RPMI7951 (cell line): ENCODE data around the gene VBP1. TPM values are rescaled to one million over a fixed set of nuclear protein-coding genes. Genes with fewer than 3 reads are reported as not detected.
"Not testable (repeated sequence)": the region's sequence is repeated elsewhere in the genome, so short reads cannot be mapped to it uniquely, and the experiment has no call there.

Source experiments
- DNase-seq: peaks from one replicate; pipeline ENCODE4 v3.0.0-alpha.2; 2012; ENCODE audit warnings: low read depth
- total RNA-seq: library from RNA; depleted of rRNA; stranded (reverse); fragments of >200 nt; shearing (Covaris generic); gene quantifications from 2 replicates; pipeline ENCODE4 v1.2.3, GENCODE V29; 2014; rRNA removed

The VBP1 gene
- total RNA-seq, 1 experiment from 2014 or later: 112 TPM

DNA sequence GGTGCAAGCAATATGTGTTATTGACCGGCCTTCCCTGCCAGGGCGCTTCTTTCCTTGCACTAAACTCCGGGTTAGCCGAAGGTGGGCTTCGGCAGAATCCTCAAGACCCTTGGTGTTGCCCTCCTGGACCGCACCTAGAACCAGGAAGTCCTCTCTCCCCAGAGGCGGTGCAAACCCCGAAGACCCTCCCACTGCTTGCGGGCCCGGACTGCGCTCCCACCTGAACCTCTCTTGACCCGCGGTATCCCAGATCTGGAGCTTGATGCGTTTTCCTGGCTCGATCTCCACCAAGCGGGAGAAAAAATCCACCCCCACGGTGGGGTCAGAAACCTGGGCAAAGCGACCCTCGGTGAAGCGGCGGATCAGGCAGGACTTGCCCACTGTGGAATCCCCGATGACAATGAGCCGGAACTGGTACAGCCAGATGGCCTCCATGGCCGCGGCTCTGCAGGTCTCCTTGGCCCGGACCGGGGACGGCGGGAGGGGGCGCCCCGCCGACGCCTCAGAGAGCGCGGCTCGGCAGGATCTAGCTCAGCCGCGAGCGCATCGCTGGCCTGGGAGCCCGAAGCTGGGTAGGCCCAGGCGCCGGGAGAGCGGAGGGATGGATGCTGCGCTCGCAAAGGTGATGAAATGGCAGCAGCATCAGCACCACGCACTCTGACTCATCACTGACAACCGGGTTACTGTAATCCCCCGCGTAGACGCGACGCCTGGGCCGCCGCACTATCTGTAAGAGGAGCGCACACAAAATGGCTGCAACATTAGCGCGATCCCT, 47.8 kb downstream of the VBP1 start, which contains the start of gene RAB39B:
Gene RAB39B, minus strand, starts transcription at position 638 of the 775 bp plus-strand sequence. Its CDS starts 203 bp downstream, at position 435.
- DNase-seq: peak; percentile 59

DNA sequence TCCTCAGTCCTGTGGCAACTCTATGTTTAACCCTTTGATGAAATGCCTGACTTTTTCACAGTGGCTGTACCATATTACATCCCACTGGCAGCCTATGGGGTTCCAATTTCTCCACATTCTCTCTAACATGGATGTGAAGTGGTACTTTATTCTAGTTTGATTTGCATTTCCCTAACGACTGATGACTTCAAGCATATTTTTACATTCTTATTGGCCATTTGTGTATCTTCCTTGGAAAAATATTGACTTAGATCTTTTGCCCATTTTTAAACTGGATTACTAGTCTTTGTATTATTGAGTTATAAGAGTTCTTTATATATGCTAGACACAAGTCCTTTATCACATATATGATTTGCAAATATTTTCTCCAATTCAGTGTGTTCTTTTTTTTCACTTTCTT, 50.2 kb downstream of the VBP1 start:
- no peak for DNase-seq

- not testable (repeated sequence) for DNase-seq
Observed at GRCh38 chrX:155267995-155268394, 51.7 kb downstream of the VBP1 start.

DNA sequence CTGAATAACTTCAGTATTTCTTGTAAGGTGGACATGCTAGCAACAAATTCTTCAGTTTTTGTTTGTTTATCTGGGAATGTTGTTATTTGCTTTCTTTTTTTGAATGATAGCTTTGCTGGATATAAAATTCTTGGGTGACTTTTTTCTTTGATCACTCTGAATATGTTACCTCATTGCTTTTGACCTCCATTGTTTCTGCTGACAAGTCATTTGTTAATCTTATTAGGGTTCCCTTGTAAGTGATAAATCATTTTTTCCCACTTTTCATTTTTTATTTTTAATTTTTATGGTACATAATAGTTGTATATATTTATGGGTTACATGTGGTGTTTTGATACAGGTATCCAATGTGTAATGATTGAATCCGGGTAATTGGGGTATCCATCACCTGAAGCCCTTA, 54.7 kb downstream of the VBP1 start:
- no peak for DNase-seq

- DNase-seq: no peak
Observed at GRCh38 chrX:155279873-155280272, 63.6 kb downstream of the VBP1 start.

Other genes starting within 250 kb of the VBP1 start
- 0.98 and 1.9 TPM in 2 replicates for gene F8, start 193.7 kb upstream of the VBP1 start, total RNA-seq
- 57.1 and 71.6 TPM in 2 replicates for gene FUNDC2, start 189.6 kb upstream of the VBP1 start, total RNA-seq
- gene CMC4, start 145.3 kb upstream of the VBP1 start, total RNA-seq: 22.7 and 23.6 TPM in 2 replicates
- gene MTCP1, start 145.3 kb upstream of the VBP1 start, total RNA-seq: 2.3 TPM in 2 replicates
- 9.3 and 12.9 TPM in 2 replicates for gene BRCC3, start 145.0 kb upstream of the VBP1 start, total RNA-seq
- 0.10 and 0.48 TPM in 2 replicates for gene RAB39B, start 48.0 kb downstream of the VBP1 start, total RNA-seq
- gene CLIC2, start 118.2 kb downstream of the VBP1 start, total RNA-seq: 11.5 and 14.6 TPM in 2 replicates
- not detected in 2 replicates for gene F8A2, start 165.6 kb downstream of the VBP1 start, total RNA-seq
- 1.1 and 1.5 TPM in 2 replicates for gene F8A3, start 242.2 kb downstream of the VBP1 start, total RNA-seq